GM12878 (cell line): Measurements from ENCODE around the gene TRABD2B. TPM values are rescaled to one million over a fixed set of nuclear protein-coding genes. Genes with fewer than 3 reads are reported as not detected.

Experiments
- ATAC-seq: fragments of 200-7000 bp; cut with Tn5 transposase; 3 replicates; pipeline ENCODE4 v1.9.1; 2020; ENCODE audit warnings: mild to moderate bottlenecking, moderate library complexity
- BruUV-seq: library from RNA; stranded (reverse); fragments of 400-500 nt; replicated peaks from 2 replicates; lab custom pipeline; 2021; lab: Mats Ljungman, UMichigan
- CTCF ChIA-PET: fragments of 300-600 bp; sonication (Branson Sonifier 250); formaldehyde crosslinking; extraction: SDS; loops from one replicate; lab custom pipeline; 2021; ENCODE audit warnings: inconsistent platforms; lab: Yijun Ruan, JAX
- POLR2A ChIA-PET: fragments of 350-600 bp; formaldehyde crosslinking; extraction: SDS; loops from one replicate; lab custom pipeline; 2021; ENCODE audit warnings: inconsistent platforms; lab: Charles Lee
- RAD21 ChIA-PET: fragments of 300-600 bp; sonication (Branson Sonifier 250); formaldehyde crosslinking; loops from one replicate; lab custom pipeline; 2023; ENCODE audit warnings: antibody characterized with exemption; ENCODE audit not compliant: unreplicated experiment; lab: Charles Lee
- SMC1A ChIA-PET: fragments of 300-600 bp; sonication (Branson Sonifier 250); formaldehyde crosslinking; loops from one replicate; lab custom pipeline; 2023; ENCODE audit not compliant: unreplicated experiment, uncharacterized antibody; lab: Charles Lee
- DNase-seq: peaks from one replicate; pipeline ENCODE4 v3.0.0-alpha.2; 2011; ENCODE audit warnings: low read depth, low spot score
- FAIRE-seq: peaks from 3 replicates; lab custom pipeline; 2011; peaks lifted over from hg19 to GRCh38; lab: Jason Lieb, UNC
- H2AFZ ChIP-seq: 2 replicates; pipeline ENCODE4 v1.6.0; 2011; ENCODE audit warnings: low read depth, low read length, control low read depth; ENCODE audit not compliant: control insufficient read depth
- H3K27ac ChIP-seq: 2 replicates; pipeline ENCODE4 v1.5.1; 2011; ENCODE audit warnings: control low read depth; ENCODE audit not compliant: control insufficient read depth, insufficient read depth
- H3K27me3 ChIP-seq, 2 experiments: replicated peaks in 1 of 2; 2 replicates each; pipeline versions ENCODE4 v1.6.0 to v1.6.1; 2011; ENCODE audit warnings: low read length in 1 of 2; ENCODE audit not compliant: control insufficient read depth in 2 of 2, insufficient read depth in 2 of 2
- H3K36me3 ChIP-seq, 2 experiments: 2 replicates each; pipeline ENCODE4 v1.5.1; 2011; ENCODE audit warnings: low read length in 1 of 2; ENCODE audit not compliant: control insufficient read depth in 2 of 2, insufficient read depth in 2 of 2
- H3K4me1 ChIP-seq: 2 replicates; pipeline ENCODE4 v1.6.1; 2011; ENCODE audit warnings: mild to moderate bottlenecking, low read length, moderate library complexity, mixed read lengths; ENCODE audit not compliant: control insufficient read depth, insufficient read depth
- H3K4me2 ChIP-seq: 2 replicates; pipeline ENCODE4 v1.6.0; 2011; ENCODE audit warnings: control low read depth; ENCODE audit not compliant: control insufficient read depth, insufficient read depth
- H3K4me3 ChIP-seq: fragments of 200-600 bp; sonication (generic); 2 replicates; pipeline ENCODE4 v1.5.1; 2016
- H3K79me2 ChIP-seq: 2 replicates; pipeline ENCODE4 v1.6.0; 2011; ENCODE audit warnings: low read length; ENCODE audit not compliant: control insufficient read depth, insufficient read depth
- H3K9ac ChIP-seq: 2 replicates; pipeline ENCODE4 v1.8.0; 2011; ENCODE audit warnings: low read length, control low read depth, mixed read lengths; ENCODE audit not compliant: control insufficient read depth, insufficient read depth
- H3K9me3 ChIP-seq: replicated peaks from 3 replicates; pipeline ENCODE4 v1.5.1; 2011; ENCODE audit warnings: mild to moderate bottlenecking, low read length; ENCODE audit not compliant: control insufficient read depth, insufficient read depth
- H4K20me1 ChIP-seq: 2 replicates; pipeline ENCODE4 v1.6.0; 2011; ENCODE audit not compliant: control insufficient read depth, insufficient read depth
- BACH1 ChIP-seq: fragments of 450-650 bp; IDR thresholded peaks from 2 replicates; pipeline ENCODE4 v1.6.1; 2017; ENCODE audit warnings: mild to moderate bottlenecking, borderline replicate concordance
- BCL11A ChIP-seq: IDR thresholded peaks from 2 replicates; pipeline ENCODE4 v1.6.1; 2011; ENCODE audit warnings: low read depth, low read length
- FOXM1 ChIP-seq: IDR thresholded peaks from 2 replicates; pipeline ENCODE4 v1.6.1; 2012; ENCODE audit warnings: low read depth, mild to moderate bottlenecking, inconsistent platforms, low read length, moderate library complexity
- MTA2 ChIP-seq: fragments of 450-650 bp; IDR thresholded peaks from 2 replicates; pipeline ENCODE4 v1.6.1; 2016; ENCODE audit warnings: low read depth, mild to moderate bottlenecking, moderate library complexity
- NR2F1 ChIP-seq: fragments of 450-650 bp; conservative IDR thresholded peaks from 2 replicates; pipeline ENCODE4 v1.6.1; 2017; ENCODE audit warnings: mild to moderate bottlenecking
- SREBF1 ChIP-seq: IDR thresholded peaks from 2 replicates; pipeline ENCODE4 v1.6.1; 2012; ENCODE audit warnings: mild to moderate bottlenecking, low read length
- ZBTB40 ChIP-seq: fragments of 450-650 bp; IDR thresholded peaks from 2 replicates; pipeline ENCODE4 v1.6.1; 2016; ENCODE audit warnings: mild to moderate bottlenecking, moderate library complexity, borderline replicate concordance
- ZNF24 ChIP-seq: fragments of 450-650 bp; IDR thresholded peaks from 2 replicates; pipeline ENCODE4 v1.6.1; 2017; ENCODE audit warnings: antibody characterized with exemption, mild to moderate bottlenecking
- WGBS: methylation state at CpG from one replicate; pipeline ENCODE4 v1.1.6; 2016; ENCODE audit warnings: low lambda C conversion rate; ENCODE audit not compliant: insufficient replicate concordance, insufficient coverage; ENCODE audit errors: missing lambda C conversion rate; 5-methylcytosine and 5-hydroxymethylcytosine counted together
- in situ Hi-C: fragments of 300-500 bp; cut with MboI; formaldehyde crosslinking; loops from 9 replicates; pipeline ENCODE4 v1.14.3; 2018; ENCODE audit warnings: mixed read lengths
- intact Hi-C: fragments of 100-400 bp; cut with micrococcal nuclease; formaldehyde crosslinking; loops from one replicate; pipeline ENCODE4 v1.14.2; 2022; ENCODE audit not compliant: unreplicated experiment
- polyA plus RNA-seq, 11 experiments: library from polyadenylated mRNA; depleted of rRNA in 4 of 11; unstranded in 6 of 11; stranded (reverse) in 5 of 11; fragments of >200 nt; fragmentation: Nextera tagmentation in 4 of 11; fragmentation: Illumina TruSeq in 1 of 11; extraction: Ambion mirVana in 4 of 11; extraction: Trizol in 1 of 11; gene quantifications; 1 replicate in 1 of 11; 2 replicates in 10 of 11; pipeline versions ENCODE4 v1.2.1 to v1.2.3, GENCODE V29; 2011 to 2016; ENCODE audit warnings: inconsistent platforms in 2 of 11, missing spikeins in 2 of 11, low read depth in 1 of 11
- total RNA-seq, 4 experiments: library from RNA; depleted of rRNA in 3 of 4; stranded (reverse); fragments of >200 nt in 3 of 4; fragmentation: Illumina TruSeq in 1 of 4; extraction: Trizol in 1 of 4; gene quantifications; 2 replicates each; pipeline versions ENCODE4 v1.2.1 to v1.2.3, GENCODE V29; 2013 to 2021
- TF ChIP-seq, protein P1 (sequence below): fragments of 450-650 bp; IDR thresholded peaks from 2 replicates; pipeline ENCODE4 v1.6.1; 2018; ENCODE audit warnings: mild to moderate bottlenecking, low read depth, moderate library complexity; ENCODE audit not compliant: partially characterized antibody

TRABD2B gene
- total and polyA plus RNA-seq, 10 of the 15 experiments (the other 5 are each of a cell fraction or from before 2014, with no cell fraction given): not detected

- TF ChIP-seq SREBF1 (no peak), ZNF24 (no peak), ZBTB40 (no peak), FOXM1 (no peak), MTA2 (no peak), BACH1 (no peak)
Measured at GRCh38 chr1:47850451-47850850, 146.7 kb downstream of the TRABD2B start (continued).

DNA sequence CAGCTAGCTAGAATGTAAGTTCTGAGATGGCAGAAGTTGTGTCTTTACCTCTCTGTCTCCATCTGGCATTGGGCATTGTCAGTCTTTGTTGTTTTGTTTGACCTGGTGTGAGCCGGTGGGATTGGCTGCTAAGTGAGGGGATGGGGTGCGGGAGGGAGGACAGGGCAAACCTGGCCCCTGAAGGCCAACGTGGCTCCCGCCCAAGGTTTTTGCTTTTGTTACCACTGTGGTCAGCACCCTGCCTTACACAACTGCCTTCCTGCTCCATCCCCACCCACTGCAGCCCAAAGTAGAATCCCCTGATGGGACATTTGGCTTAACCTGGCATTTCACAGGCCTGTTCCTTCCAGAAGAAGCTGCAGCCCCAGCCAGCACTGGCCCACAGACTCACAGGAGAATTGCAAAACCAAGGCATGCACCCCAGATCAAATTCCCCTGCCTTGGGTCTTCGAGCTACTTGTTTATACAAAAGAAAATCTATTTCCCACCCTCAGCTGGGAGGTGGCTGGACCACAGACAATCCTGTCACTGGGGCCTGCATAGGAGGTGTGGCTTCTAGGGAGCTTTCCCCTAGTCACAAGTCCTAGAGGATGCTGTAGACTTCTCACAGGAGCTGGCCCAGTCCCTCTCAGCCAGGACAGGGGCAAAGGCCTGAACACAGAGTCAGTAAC, 147.5 kb downstream of the TRABD2B start:
- in situ Hi-C loops: no loop called here
- TF ChIP-seq, protein P1, sequence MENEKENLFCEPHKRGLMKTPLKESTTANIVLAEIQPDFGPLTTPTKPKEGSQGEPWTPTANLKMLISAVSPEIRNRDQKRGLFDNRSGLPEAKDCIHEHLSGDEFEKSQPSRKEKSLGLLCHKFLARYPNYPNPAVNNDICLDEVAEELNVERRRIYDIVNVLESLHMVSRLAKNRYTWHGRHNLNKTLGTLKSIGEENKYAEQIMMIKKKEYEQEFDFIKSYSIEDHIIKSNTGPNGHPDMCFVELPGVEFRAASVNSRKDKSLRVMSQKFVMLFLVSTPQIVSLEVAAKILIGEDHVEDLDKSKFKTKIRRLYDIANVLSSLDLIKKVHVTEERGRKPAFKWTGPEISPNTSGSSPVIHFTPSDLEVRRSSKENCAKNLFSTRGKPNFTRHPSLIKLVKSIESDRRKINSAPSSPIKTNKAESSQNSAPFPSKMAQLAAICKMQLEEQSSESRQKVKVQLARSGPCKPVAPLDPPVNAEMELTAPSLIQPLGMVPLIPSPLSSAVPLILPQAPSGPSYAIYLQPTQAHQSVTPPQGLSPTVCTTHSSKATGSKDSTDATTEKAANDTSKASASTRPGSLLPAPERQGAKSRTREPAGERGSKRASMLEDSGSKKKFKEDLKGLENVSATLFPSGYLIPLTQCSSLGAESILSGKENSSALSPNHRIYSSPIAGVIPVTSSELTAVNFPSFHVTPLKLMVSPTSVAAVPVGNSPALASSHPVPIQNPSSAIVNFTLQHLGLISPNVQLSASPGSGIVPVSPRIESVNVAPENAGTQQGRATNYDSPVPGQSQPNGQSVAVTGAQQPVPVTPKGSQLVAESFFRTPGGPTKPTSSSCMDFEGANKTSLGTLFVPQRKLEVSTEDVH: no peak
- no peak for TF ChIP-seq BCL11A
- TF ChIP-seq NR2F1: no peak
- TF ChIP-seq, all 136 proteins: peak for 0
- ChIA-PET RAD21 (no interaction called here), SMC1A (no interaction called here), POLR2A (no interaction called here), CTCF (no interaction called here)
- no peak overlapping the region for H2AFZ ChIP-seq
- intact Hi-C loops: no loop called here
- no peaks in the 10 kb centered on the region for H3K4me1 ChIP-seq
- H3K36me3 ChIP-seq: no peaks in the 10 kb centered on the region
- no peaks in the 10 kb centered on the region for H4K20me1 ChIP-seq
- peaks cover 0 to 2% of the 10 kb centered on the region in 2 experiments; a peak in 2 of 4 replicates for H3K27me3 ChIP-seq
- BruUV-seq: no TSS peak
- H3K27ac ChIP-seq: no peak overlapping the region
- no peak for FAIRE-seq
- H3K9ac ChIP-seq: no peak overlapping the region
- no peaks in the 10 kb centered on the region for H3K9me3 ChIP-seq
- H3K4me3 ChIP-seq: no peak overlapping the region
- 31% methylated on average over 5 of the region's 5 CpGs for WGBS
- no peak overlapping the region for H3K4me2 ChIP-seq
- DNase-seq: no peak
- no peaks in the 10 kb centered on the region for H3K79me2 ChIP-seq
- no peak for ATAC-seq
